ENCODE measurements around the gene FCN3.

DNA sequence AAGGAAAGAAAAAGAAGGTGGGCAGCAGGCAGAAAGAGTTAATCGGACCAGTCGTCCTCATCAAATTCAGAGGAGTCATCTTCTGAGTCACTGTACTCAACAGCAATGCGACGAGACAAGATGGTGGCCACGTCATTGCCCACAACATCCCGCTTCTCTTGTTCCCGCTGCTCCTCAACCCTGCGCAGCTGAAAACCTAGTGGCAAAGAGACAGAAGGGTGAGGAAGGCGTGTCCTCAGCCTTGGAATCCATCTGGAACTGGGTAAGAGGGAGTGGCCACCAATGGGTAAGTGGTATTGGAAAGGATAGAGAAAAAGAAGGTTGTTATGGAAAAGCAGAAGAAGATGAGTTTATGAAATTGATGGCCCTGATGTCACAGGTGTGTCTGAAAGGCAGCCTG, 33.5 kb upstream of the FCN3 start:
- TF ChIP-seq, protein P1, sequence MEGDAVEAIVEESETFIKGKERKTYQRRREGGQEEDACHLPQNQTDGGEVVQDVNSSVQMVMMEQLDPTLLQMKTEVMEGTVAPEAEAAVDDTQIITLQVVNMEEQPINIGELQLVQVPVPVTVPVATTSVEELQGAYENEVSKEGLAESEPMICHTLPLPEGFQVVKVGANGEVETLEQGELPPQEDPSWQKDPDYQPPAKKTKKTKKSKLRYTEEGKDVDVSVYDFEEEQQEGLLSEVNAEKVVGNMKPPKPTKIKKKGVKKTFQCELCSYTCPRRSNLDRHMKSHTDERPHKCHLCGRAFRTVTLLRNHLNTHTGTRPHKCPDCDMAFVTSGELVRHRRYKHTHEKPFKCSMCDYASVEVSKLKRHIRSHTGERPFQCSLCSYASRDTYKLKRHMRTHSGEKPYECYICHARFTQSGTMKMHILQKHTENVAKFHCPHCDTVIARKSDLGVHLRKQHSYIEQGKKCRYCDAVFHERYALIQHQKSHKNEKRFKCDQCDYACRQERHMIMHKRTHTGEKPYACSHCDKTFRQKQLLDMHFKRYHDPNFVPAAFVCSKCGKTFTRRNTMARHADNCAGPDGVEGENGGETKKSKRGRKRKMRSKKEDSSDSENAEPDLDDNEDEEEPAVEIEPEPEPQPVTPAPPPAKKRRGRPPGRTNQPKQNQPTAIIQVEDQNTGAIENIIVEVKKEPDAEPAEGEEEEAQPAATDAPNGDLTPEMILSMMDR (IDR thresholded peaks at IDR 0.05) = no peak
- TF ChIP-seq POLR2A (IDR thresholded peaks at IDR 0.05) = no peak
